ENCODE measurements around the gene H1-8.

DNA sequence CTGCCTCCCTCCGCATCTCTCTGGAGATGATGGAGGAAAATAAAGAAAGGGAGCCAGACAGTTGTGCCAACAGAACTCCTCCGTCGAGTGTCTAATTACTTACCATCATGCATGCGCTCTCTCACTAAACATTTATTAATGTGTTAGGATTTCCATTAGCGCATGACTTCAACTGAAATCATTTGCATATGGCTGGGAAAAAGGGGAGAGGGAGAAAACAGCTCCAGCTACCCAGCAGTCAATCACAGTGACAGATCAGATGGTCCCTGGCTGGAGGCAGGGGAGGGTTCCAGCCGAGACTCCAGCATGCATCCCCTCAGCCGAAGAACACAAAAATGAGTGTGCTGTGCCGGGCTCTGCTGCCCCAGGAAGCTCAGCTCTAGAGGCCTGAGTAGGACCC, 21.4 kb upstream of the H1-8 start:
- TF ChIP-seq, protein P1, sequence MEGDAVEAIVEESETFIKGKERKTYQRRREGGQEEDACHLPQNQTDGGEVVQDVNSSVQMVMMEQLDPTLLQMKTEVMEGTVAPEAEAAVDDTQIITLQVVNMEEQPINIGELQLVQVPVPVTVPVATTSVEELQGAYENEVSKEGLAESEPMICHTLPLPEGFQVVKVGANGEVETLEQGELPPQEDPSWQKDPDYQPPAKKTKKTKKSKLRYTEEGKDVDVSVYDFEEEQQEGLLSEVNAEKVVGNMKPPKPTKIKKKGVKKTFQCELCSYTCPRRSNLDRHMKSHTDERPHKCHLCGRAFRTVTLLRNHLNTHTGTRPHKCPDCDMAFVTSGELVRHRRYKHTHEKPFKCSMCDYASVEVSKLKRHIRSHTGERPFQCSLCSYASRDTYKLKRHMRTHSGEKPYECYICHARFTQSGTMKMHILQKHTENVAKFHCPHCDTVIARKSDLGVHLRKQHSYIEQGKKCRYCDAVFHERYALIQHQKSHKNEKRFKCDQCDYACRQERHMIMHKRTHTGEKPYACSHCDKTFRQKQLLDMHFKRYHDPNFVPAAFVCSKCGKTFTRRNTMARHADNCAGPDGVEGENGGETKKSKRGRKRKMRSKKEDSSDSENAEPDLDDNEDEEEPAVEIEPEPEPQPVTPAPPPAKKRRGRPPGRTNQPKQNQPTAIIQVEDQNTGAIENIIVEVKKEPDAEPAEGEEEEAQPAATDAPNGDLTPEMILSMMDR (IDR thresholded peaks at IDR 0.05): no peak
- no peak for TF ChIP-seq POLR2A (IDR thresholded peaks at IDR 0.05)
